Activated CD8-positive, alpha-beta memory T cell treated with anti-CD3 and anti-CD28 coated beads for 1 hour (primary cell): ENCODE measurements around the gene CLEC2D.
"Not testable (repeated sequence)": the region's sequence is repeated elsewhere in the genome, so short reads cannot be mapped to it uniquely, and the experiment has no call there.

ENCODE experiments used
- DNase-seq, 2 donors: peaks; one replicate each; pipeline ENCODE4 v3.0.0-alpha.2; 2020; ENCODE audit warnings: low read depth in 1 of 2; ENCODE audit errors: extremely low read depth in 1 of 2

Gene CLEC2D

GRCh38 chr12:9651265-9651729 is 18.2 kb upstream of the CLEC2D start:
- DNase-seq, result no peak

GRCh38 chr12:9660046-9660445 is 9.5 kb upstream of the CLEC2D start:
- no peak for DNase-seq

GRCh38 chr12:9661720-9662119 is 7.8 kb upstream of the CLEC2D start:
- DNase-seq, result no peak

- no peak for DNase-seq
These were observed 7.0 kb upstream of the CLEC2D start for GRCh38 chr12:9662488-9662887.

- DNase-seq, result no peak
These were observed 1.9 kb upstream of the CLEC2D start for GRCh38 chr12:9667403-9668160.

GRCh38 chr12:9668161-9669018 is 1.1 kb upstream of the CLEC2D start:
- DNase-seq, result no peak

- DNase-seq, result no peak
These were observed 540 bp upstream of the CLEC2D start for GRCh38 chr12:9669019-9669326.

GRCh38 chr12:9672340-9672739 is 2.8 kb downstream of the CLEC2D start:
- DNase-seq, result not testable (repeated sequence)

GRCh38 chr12:9673404-9674225 is 4.1 kb downstream of the CLEC2D start:
- no peak for DNase-seq

- no peak for DNase-seq
These were observed 4.7 kb downstream of the CLEC2D start for GRCh38 chr12:9674226-9674590.

GRCh38 chr12:9682508-9682907 is 13.0 kb downstream of the CLEC2D start:
- DNase-seq, result not testable (repeated sequence)

- DNase-seq, result not testable (repeated sequence)
These were observed 13.4 kb downstream of the CLEC2D start for GRCh38 chr12:9682949-9683348.

GRCh38 chr12:9685366-9685765 is 15.9 kb downstream of the CLEC2D start:
- DNase-seq, result not testable (repeated sequence)

- no peak for DNase-seq
These were observed 16.4 kb downstream of the CLEC2D start for GRCh38 chr12:9685915-9686314.

GRCh38 chr12:9687228-9687627 is 17.7 kb downstream of the CLEC2D start:
- no peak for DNase-seq

- no peak for DNase-seq
These were observed 23.4 kb downstream of the CLEC2D start for GRCh38 chr12:9692909-9693308.

GRCh38 chr12:9694241-9694640 is 24.7 kb downstream of the CLEC2D start:
- no peak for DNase-seq

GRCh38 chr12:9695150-9695549 is 25.6 kb downstream of the CLEC2D start:
- DNase-seq, result not testable (repeated sequence)

GRCh38 chr12:9695661-9696060 is 26.1 kb downstream of the CLEC2D start:
- not testable (repeated sequence) for DNase-seq

GRCh38 chr12:9697619-9698018 is 28.1 kb downstream of the CLEC2D start:
- DNase-seq, result no peak

- no peak for DNase-seq
These were observed 29.2 kb downstream of the CLEC2D start for GRCh38 chr12:9698681-9699080.
